ENCODE results near the gene PGAP1.

The PGAP1 gene

DNA sequence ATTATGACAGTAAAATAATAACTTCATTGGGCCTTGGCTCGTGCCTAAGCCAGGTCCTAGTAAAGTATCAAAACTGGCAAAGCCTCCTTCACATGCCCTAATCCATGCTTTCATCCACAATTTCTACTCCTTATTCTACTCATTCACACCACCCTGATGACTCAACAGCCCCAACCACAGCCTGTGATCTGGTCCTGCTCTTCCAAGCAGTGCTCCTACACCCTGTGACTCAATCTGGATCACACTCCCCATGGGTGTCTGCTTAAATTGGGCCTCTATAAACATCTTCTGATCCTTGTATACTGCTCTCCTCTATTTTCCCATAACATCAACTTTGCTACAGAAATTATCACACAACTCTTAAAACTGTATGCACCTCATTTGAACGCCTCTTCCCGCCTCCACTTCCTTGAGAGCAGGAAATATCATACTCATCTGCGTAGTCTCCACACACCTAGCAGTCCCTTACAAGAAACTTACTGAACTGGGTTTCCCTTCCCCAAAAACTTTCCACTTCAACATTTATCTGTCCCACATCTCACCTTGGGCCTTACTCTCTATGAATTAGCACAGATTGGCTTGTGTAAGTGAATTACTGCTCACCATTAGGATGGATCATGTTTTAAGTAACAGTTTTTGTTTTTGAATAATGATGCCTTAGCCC is 142.9 kb downstream of the PGAP1 start:
- DNase-seq: peak; percentile 64

All from fibroblast of skin of right quadriceps (primary cell).